Cardiac fibroblast (primary cell): ENCODE data around the gene KANSL1L.

Source experiments
- DNase-seq, 2 donors: peaks; one replicate each; pipeline versions ENCODE4 v3.0.0 to v3.0.0-alpha.2; 2010; ENCODE audit warnings: low read depth in 2 of 2
- H3K4me3 ChIP-seq, 2 donors: replicated peaks in 1 of 2; 1 replicate in 1 of 2; 2 replicates in 1 of 2; pipeline ENCODE4 v1.5.1; 2011; ENCODE audit warnings: low read depth in 2 of 2, low read length in 2 of 2, mild to moderate bottlenecking in 2 of 2, moderate library complexity in 1 of 2
- CTCF ChIP-seq: IDR thresholded peaks from one replicate; pipeline ENCODE4 v1.5.1; 2011; ENCODE audit warnings: low read depth, mild to moderate bottlenecking, low read length, inconsistent platforms

KANSL1L gene

GRCh38 chr2:210003359-210003758 lies 167.8 kb downstream of the KANSL1L start:
- DNase-seq, result peak; percentile 20 to 22
- H3K4me3 ChIP-seq, result peak overlapping the region; percentile 95 to 97
- TF ChIP-seq CTCF, result no peak

GRCh38 chr2:210002158-210003157 lies 168.8 kb downstream of the KANSL1L start, which contains the start of gene RPE:
Gene RPE (plus strand): TSS chr2:210002638. CDS start chr2:210002662, 24 bp downstream.
- peak within 1 kb of the TSS; percentile 95 to 97 for H3K4me3 ChIP-seq
- TF ChIP-seq CTCF, result no peak
- DNase-seq, result peak; percentile 94 to 95

GRCh38 chr2:210000464-210001324 lies 170.5 kb downstream of the KANSL1L start:
- no peak for DNase-seq
- TF ChIP-seq CTCF, result no peak

GRCh38 chr2:209998596-209998995 lies 172.6 kb downstream of the KANSL1L start:
- no peak for DNase-seq
- TF ChIP-seq CTCF, result no peak
- no peak overlapping the region for H3K4me3 ChIP-seq

More at GRCh38 chr2:210000464-210001324, 170.5 kb downstream of the KANSL1L start:
- H3K4me3 ChIP-seq, result no peak overlapping the region

GRCh38 chr2:209993968-209994367 lies 177.2 kb downstream of the KANSL1L start:
- no peak for TF ChIP-seq CTCF
- DNase-seq, result no peak
- no peak overlapping the region for H3K4me3 ChIP-seq

GRCh38 chr2:209990838-209991237 lies 180.4 kb downstream of the KANSL1L start:
- no peak for DNase-seq
- TF ChIP-seq CTCF, result no peak
- no peak overlapping the region for H3K4me3 ChIP-seq
